Gastroesophageal sphincter (tissue), 4 donors: ENCODE results near the gene TET1. TPM values are rescaled to one million over a fixed set of nuclear protein-coding genes. Genes with fewer than 3 reads are reported as not detected.
"Not testable (repeated sequence)": the region's sequence is repeated elsewhere in the genome, so short reads cannot be mapped to it uniquely, and the experiment has no call there.

ENCODE experiments used
- ATAC-seq: fragments of 150-250 bp; one replicate; pipeline ENCODE4 v1.9.1; 2016; ENCODE audit warnings: mild to moderate bottlenecking, moderate library complexity
- H3K27ac ChIP-seq, 4 donors: fragments of 200-600 bp; sonication (generic) in 3 of 4; 1 replicate in 3 of 4; 2 replicates in 1 of 4; pipeline ENCODE4 v1.5.1; 2016 to 2019
- H3K27me3 ChIP-seq: fragments of 200-600 bp; sonication (generic); one replicate; pipeline ENCODE4 v1.5.1; 2019
- H3K36me3 ChIP-seq, 2 donors: fragments of 200-600 bp; sonication (generic); one replicate each; pipeline ENCODE4 v1.5.1; 2019; ENCODE audit warnings: control low read depth in 1 of 2
- H3K4me1 ChIP-seq, 3 donors: fragments of 200-600 bp; sonication (generic); 1 replicate in 2 of 3; 2 replicates in 1 of 3; pipeline ENCODE4 v1.5.1; 2016 to 2019; ENCODE audit warnings: control low read depth in 2 of 3
- H3K4me3 ChIP-seq, 2 donors: fragments of 200-600 bp; sonication (generic); one replicate each; pipeline ENCODE4 v1.5.1; 2019; ENCODE audit warnings: mild to moderate bottlenecking in 1 of 2, moderate library complexity in 1 of 2
- H3K9me3 ChIP-seq, 3 donors: fragments of 200-600 bp; sonication (generic); one replicate each; pipeline ENCODE4 v1.5.1; 2017 to 2019; ENCODE audit warnings: control low read depth in 2 of 3
- CTCF ChIP-seq, 4 experiments: fragments of 200-600 bp in 2 of 4; fragments of 450-650 bp in 2 of 4; sonication (generic) in 1 of 4; IDR thresholded peaks; one replicate each; pipeline ENCODE4 v1.5.1; 2017 to 2019; ENCODE audit warnings: antibody characterized with exemption in 4 of 4, mild to moderate bottlenecking in 2 of 4, moderate library complexity in 2 of 4
- EP300 ChIP-seq: sonication (generic); formaldehyde crosslinking; IDR thresholded peaks from one replicate; pipeline ENCODE4 v1.6.1; 2017; ENCODE audit warnings: antibody characterized with exemption, mild to moderate bottlenecking
- POLR2A ChIP-seq, 2 donors: fragments of 450-650 bp; IDR thresholded peaks; one replicate each; pipeline ENCODE4 v1.6.1; 2017; ENCODE audit warnings: antibody characterized with exemption in 2 of 2, mild to moderate bottlenecking in 2 of 2, moderate library complexity in 1 of 2
- POLR2AphosphoS5 ChIP-seq: sonication (generic); formaldehyde crosslinking; IDR thresholded peaks from one replicate; pipeline ENCODE4 v1.6.1; 2017; ENCODE audit warnings: antibody characterized with exemption
- WGBS, 2 donors: methylation state at CpG; one replicate each; pipeline ENCODE4 v1.1.5; 2018; ENCODE audit warnings: low coverage in 1 of 2; 5-methylcytosine and 5-hydroxymethylcytosine counted together
- total RNA-seq, 4 donors: library from RNA; depleted of rRNA; stranded (reverse); fragments of >200 nt; gene quantifications; one replicate each; pipeline ENCODE4 v1.1.0, GENCODE V29; 2016

Gene TET1
- total RNA-seq, 4 donors from 2014 or later = 7.2 to 14.5 (median 9.8) TPM

GRCh38 chr10:68633816-68634466 is 73.8 kb downstream of the TET1 start:
- Histone ChIP-seq H3K27ac (no peak overlapping the region), H3K9me3 (no peaks in the 10 kb centered on the region), H3K4me1 (peaks cover 0 to 5% (median 0%) of the 10 kb centered on the region in 3 donors), H3K36me3 (no peaks in the 10 kb centered on the region), H3K27me3 (no peaks in the 10 kb centered on the region), H3K4me3 (no peak overlapping the region)
- 73 to 86% methylated on average over 3 to 4 of the region's 4 CpGs for WGBS, 2 donors
- TF ChIP-seq POLR2A (IDR thresholded peaks at IDR 0.05) (no peak), EP300 (no peak), CTCF (IDR thresholded peaks at IDR 0.05) (no peak), POLR2AphosphoS5 (no peak)
- no peak for ATAC-seq

GRCh38 chr10:68636335-68636734 is 76.2 kb downstream of the TET1 start:
- ATAC-seq = no peak
- Histone ChIP-seq H3K36me3 (peaks cover 0 to 6% of the 10 kb centered on the region in 2 donors), H3K27me3 (no peaks in the 10 kb centered on the region), H3K27ac (no peak overlapping the region), H3K4me3 (no peak overlapping the region), H3K4me1 (peaks cover 0 to 4% (median 0%) of the 10 kb centered on the region in 3 donors), H3K9me3 (no peaks in the 10 kb centered on the region)
- TF ChIP-seq POLR2AphosphoS5 = no peak
- no peak for TF ChIP-seq CTCF (IDR thresholded peaks at IDR 0.05)
- no peak for TF ChIP-seq POLR2A (IDR thresholded peaks at IDR 0.05)
- TF ChIP-seq EP300 = no peak
- 20 to 75% methylated on average over 1 to 3 of the region's 3 CpGs for whole genome bisulfite sequencing, 2 donors

GRCh38 chr10:68643550-68643949 is 83.4 kb downstream of the TET1 start:
- not testable (repeated sequence) for H3K27me3 ChIP-seq, H3K27ac ChIP-seq, H3K9me3 ChIP-seq, ATAC-seq, H3K4me3 ChIP-seq
- WGBS, 2 donors = 92 to 96% methylated on average over 4 to 5 of the region's 5 CpGs
- Histone ChIP-seq H3K4me1 (peaks cover 0 to 12% (median 0%) of the 10 kb centered on the region in 3 donors), H3K36me3 (peaks cover 0 to 36% of the 10 kb centered on the region in 2 donors)

- H3K4me3 ChIP-seq = no peak overlapping the region
- no peaks in the 10 kb centered on the region for H3K9me3 ChIP-seq
- H3K4me1 ChIP-seq = peaks cover 0 to 12% (median 0%) of the 10 kb centered on the region in 3 donors
- peaks cover 0 to 20% of the 10 kb centered on the region in 2 donors for H3K36me3 ChIP-seq
- 85 to 93% methylated on average over 2 of the region's 2 CpGs for WGBS, 2 donors
- no peaks in the 10 kb centered on the region for H3K27me3 ChIP-seq
- TF ChIP-seq POLR2A (IDR thresholded peaks at IDR 0.05) (no peak), POLR2AphosphoS5 (peak; percentile 30)
- ATAC-seq = peak; percentile 76
- H3K27ac ChIP-seq = peak overlapping the region in 3 of 4 donors; percentile 19 to 52 (median 46)
These were observed 87.7 kb downstream of the TET1 start for GRCh38 chr10:68647672-68648341.

- Histone ChIP-seq H3K4me3 (no peak overlapping the region), H3K27ac (no peak overlapping the region), H3K27me3 (no peaks in the 10 kb centered on the region), H3K4me1 (no peaks in the 10 kb centered on the region), H3K9me3 (no peaks in the 10 kb centered on the region), H3K36me3 (peaks cover 0 to 6% of the 10 kb centered on the region in 2 donors)
- no peak for TF ChIP-seq EP300
- TF ChIP-seq POLR2AphosphoS5 = no peak
- no peak for TF ChIP-seq CTCF (IDR thresholded peaks at IDR 0.05)
- no peak for TF ChIP-seq POLR2A (IDR thresholded peaks at IDR 0.05)
- ATAC-seq = no peak
- 88 to 100% methylated on average over 3 of the region's 3 CpGs for WGBS, 2 donors
These were observed 95.5 kb downstream of the TET1 start for GRCh38 chr10:68655620-68656126.
